Lung (tissue), 12 donors: ENCODE data around the gene PHETA1. TPM values are rescaled to one million over a fixed set of nuclear protein-coding genes. Genes with fewer than 3 reads are reported as not detected.

ENCODE experiments used
- ATAC-seq: fragments of 200-7000 bp; cut with Tn5 transposase; one replicate; pipeline ENCODE4 v1.9.1; 2020; ENCODE audit warnings: moderate number of reproducible peaks; ENCODE audit not compliant: insufficient read depth, low FRiP score
- DNase-seq, 3 donors: peaks; one replicate each; pipeline ENCODE4 v3.0.0-alpha.2; 2013 to 2017
- H3K27ac ChIP-seq, 2 donors: one replicate each; pipeline ENCODE4 v1.5.1; 2013; ENCODE audit warnings: mild to moderate bottlenecking in 2 of 2, moderate library complexity in 2 of 2, control low read depth in 1 of 2, inconsistent platforms in 1 of 2, low read depth in 1 of 2, low read length in 1 of 2
- H3K27me3 ChIP-seq, 3 donors: one replicate each; pipeline ENCODE4 v1.5.1; 2013; ENCODE audit warnings: low read length in 2 of 3; ENCODE audit not compliant: control insufficient read depth in 3 of 3, insufficient read depth in 3 of 3
- H3K36me3 ChIP-seq, 4 donors: one replicate each; pipeline ENCODE4 v1.5.1; 2013; ENCODE audit warnings: low read length in 4 of 4, mild to moderate bottlenecking in 1 of 4, moderate library complexity in 1 of 4; ENCODE audit not compliant: control insufficient read depth in 4 of 4, insufficient read depth in 4 of 4
- H3K4me1 ChIP-seq, 5 donors: one replicate each; pipeline ENCODE4 v1.5.1; 2013; ENCODE audit warnings: low read length in 5 of 5, mild to moderate bottlenecking in 2 of 5, moderate library complexity in 1 of 5; ENCODE audit not compliant: control insufficient read depth in 5 of 5, insufficient read depth in 5 of 5
- H3K4me3 ChIP-seq: one replicate; pipeline ENCODE4 v1.5.1; 2013; ENCODE audit warnings: mild to moderate bottlenecking, control low read depth, moderate library complexity
- H3K9ac ChIP-seq, 2 donors: one replicate each; pipeline ENCODE4 v1.5.1; 2013; ENCODE audit warnings: low read length in 2 of 2, control low read depth in 1 of 2; ENCODE audit not compliant: insufficient read depth in 1 of 2
- H3K9me3 ChIP-seq, 4 donors: one replicate each; pipeline ENCODE4 v1.5.1; 2013; ENCODE audit warnings: low read length in 3 of 4, mild to moderate bottlenecking in 1 of 4, moderate library complexity in 1 of 4; ENCODE audit not compliant: control insufficient read depth in 4 of 4, insufficient read depth in 3 of 4
- WGBS, 2 donors: extraction: QIAGEN DNeasy Blood & Tissue Kit; methylation state at CpG; one replicate each; pipeline ENCODE4 v1.1.7; 2013; 5-methylcytosine and 5-hydroxymethylcytosine counted together
- polyA plus RNA-seq, 2 donors: library from polyadenylated mRNA; stranded (reverse); fragments of 200-250 nt; gene quantifications; one replicate each; pipeline ENCODE4 v1.2.1, GENCODE V29; 2013
- total RNA-seq, 2 donors: library from RNA; depleted of rRNA in 1 of 2; stranded (reverse); fragments of >200 nt in 1 of 2; gene quantifications; one replicate each; pipeline ENCODE4 v1.2.1, GENCODE V29; 2014 to 2021
- TF ChIP-seq, protein P1 (sequence below): IDR thresholded peaks from 2 replicates; pipeline ENCODE4 v1.5.1; 2012; ENCODE audit warnings: mild to moderate bottlenecking; ENCODE audit errors: control extremely low read depth, extremely low read depth
- donor health status: control.
- donor health status: control.
- donor health status: Bipolar disorder and iron deficiency.
- donor health status: healthy.
- donor health status: DM: yes; HTN: yes; CAD: no.

Gene PHETA1
- total and polyA plus RNA-seq, 4 donors = 3.1 to 15.4 (median 13.2) TPM

DNA sequence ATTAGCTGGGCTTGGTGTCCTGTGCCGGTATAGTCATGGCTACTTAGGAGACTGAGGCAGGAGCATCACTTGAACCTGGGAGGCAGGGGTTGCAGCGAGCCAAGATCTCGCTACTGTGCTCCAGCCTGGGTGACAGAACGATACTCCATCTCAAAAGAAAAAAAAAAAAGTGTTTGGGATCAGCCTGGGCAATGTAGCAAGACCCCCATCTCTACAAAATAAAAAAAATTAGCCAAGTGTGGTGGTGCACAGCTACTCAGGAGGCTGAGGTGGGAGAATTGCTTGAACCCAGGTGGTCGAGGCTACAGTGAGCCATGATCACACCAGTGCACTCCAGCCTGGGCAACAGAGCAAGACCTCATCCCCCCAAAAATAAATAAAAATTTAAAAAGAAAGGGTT, 47.6 kb downstream of the PHETA1 start:
- DNase-seq = no peak
- Histone ChIP-seq H3K4me3 (no peak overlapping the region), H3K4me1 (no peaks in the 10 kb centered on the region), H3K27me3 (peaks cover 0 to 4% (median 0%) of the 10 kb centered on the region in 3 donors), H3K9ac (no peak overlapping the region), H3K9me3 (peaks cover 0 to 2% (median 0%) of the 10 kb centered on the region in 4 donors), H3K27ac (no peak overlapping the region), H3K36me3 (no peaks in the 10 kb centered on the region)
- 82 to 89% methylated on average over 5 of the region's 5 CpGs for WGBS, 2 donors
- TF ChIP-seq, protein P1, sequence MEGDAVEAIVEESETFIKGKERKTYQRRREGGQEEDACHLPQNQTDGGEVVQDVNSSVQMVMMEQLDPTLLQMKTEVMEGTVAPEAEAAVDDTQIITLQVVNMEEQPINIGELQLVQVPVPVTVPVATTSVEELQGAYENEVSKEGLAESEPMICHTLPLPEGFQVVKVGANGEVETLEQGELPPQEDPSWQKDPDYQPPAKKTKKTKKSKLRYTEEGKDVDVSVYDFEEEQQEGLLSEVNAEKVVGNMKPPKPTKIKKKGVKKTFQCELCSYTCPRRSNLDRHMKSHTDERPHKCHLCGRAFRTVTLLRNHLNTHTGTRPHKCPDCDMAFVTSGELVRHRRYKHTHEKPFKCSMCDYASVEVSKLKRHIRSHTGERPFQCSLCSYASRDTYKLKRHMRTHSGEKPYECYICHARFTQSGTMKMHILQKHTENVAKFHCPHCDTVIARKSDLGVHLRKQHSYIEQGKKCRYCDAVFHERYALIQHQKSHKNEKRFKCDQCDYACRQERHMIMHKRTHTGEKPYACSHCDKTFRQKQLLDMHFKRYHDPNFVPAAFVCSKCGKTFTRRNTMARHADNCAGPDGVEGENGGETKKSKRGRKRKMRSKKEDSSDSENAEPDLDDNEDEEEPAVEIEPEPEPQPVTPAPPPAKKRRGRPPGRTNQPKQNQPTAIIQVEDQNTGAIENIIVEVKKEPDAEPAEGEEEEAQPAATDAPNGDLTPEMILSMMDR = no peak
- ATAC-seq = no peak

DNA sequence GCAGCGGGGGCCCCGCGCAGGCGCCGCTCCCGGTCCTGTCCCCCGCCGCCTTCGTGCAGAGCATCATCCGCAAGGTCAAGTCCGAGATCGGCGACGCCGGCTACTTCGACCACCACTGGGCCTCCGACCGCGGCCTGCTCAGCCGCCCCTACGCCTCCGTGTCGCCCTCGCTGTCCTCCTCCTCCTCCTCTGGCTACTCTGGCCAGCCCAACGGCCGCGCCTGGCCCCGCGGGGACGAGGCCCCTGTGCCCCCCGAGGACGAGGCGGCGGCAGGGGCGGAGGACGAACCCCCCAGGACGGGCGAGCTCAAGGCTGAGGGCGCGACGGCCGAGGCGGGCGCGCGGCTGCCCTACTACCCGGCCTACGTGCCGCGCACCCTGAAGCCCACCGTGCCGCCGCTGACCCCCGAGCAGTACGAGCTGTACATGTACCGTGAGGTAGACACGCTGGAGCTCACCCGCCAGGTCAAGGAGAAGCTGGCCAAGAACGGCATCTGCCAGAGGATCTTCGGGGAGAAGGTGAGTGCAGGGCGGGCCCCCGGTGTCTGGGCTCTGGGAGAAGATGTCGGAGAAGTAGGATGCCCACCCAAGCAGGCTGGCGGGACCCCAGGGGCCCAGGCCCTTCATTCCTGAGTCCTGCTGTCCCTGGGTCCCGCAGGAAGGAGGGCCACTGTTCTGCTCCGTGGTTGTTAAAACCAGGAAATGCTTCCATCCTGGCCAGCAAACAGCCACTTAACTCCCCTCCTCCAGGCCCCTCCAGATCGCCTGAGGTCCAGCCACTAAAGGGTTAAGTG, 48.4 kb downstream of the PHETA1 start:
- Histone ChIP-seq H3K9ac (no peak overlapping the region), H3K4me3 (no peak overlapping the region), H3K27me3 (peaks cover 0 to 4% (median 0%) of the 10 kb centered on the region in 3 donors), H3K27ac (no peak overlapping the region), H3K36me3 (no peaks in the 10 kb centered on the region), H3K9me3 (peaks cover 0 to 2% (median 0%) of the 10 kb centered on the region in 4 donors), H3K4me1 (no peaks in the 10 kb centered on the region)
- ATAC-seq = no peak
- 91 to 95% methylated on average over 66 to 67 of the region's 67 CpGs for WGBS, 2 donors
- TF ChIP-seq, protein P1 = no peak
- DNase-seq = no peak

DNA sequence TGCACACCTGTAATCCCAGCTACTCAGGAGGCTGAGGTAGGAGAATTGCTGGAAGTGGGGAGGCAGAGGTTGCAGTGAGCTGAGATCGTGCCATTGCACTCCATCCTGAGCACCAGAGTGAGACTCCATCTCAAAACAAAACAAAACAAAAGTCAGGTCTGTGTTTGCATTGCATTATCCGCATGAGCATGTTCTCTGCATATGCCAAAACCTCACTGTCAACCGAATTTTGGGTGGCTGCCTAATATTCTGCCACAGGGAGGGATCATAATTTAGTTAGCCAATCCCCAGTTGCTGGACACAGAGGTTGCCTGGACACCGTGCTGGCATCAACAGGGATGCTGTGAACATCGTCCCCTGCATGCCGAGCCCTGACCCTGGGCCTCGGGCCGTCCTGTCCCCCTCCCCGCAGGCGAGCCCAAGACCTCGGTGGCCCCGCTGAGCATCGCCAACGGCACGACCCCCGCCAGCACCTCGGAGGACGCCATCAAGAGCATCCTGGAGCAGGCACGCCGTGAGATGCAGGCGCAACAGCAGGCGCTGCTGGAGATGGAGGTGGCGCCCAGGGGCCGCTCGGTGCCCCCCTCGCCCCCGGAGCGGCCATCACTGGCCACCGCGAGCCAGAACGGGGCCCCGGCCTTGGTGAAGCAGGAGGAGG, 49.2 kb downstream of the PHETA1 start:
- TF ChIP-seq, protein P1 = no peak
- WGBS, 2 donors = 90 to 91% methylated on average over 32 of the region's 32 CpGs
- Histone ChIP-seq H3K4me3 (no peak overlapping the region), H3K9ac (no peak overlapping the region), H3K4me1 (no peaks in the 10 kb centered on the region), H3K9me3 (peaks cover 0 to 2% (median 0%) of the 10 kb centered on the region in 4 donors), H3K27me3 (peaks cover 0 to 4% (median 0%) of the 10 kb centered on the region in 3 donors), H3K27ac (no peak overlapping the region), H3K36me3 (no peaks in the 10 kb centered on the region)
- DNase-seq = no peak
- ATAC-seq = no peak
